Measurements from ENCODE around the gene KIF3B.
A peak's percentile ranks its signal among the peaks of the same experiment; 100 is the strongest.

The KIF3B gene

GRCh38 chr20:32277361-32278198 is at the start of gene KIF3B:
Gene KIF3B (plus strand): TSS chr20:32277651. CDS start chr20:32309778, 32,127 bp downstream.
- Histone ChIP-seq H3K9ac (ENCODE audit: insufficient read length, low read depth) (peak within 1 kb of the TSS; percentile 91), H3K4me1 (ENCODE audit: insufficient read depth, insufficient read length) (no peaks in the 10 kb centered on the region), H3K9me3 (ENCODE audit: insufficient read depth, low read length) (peaks cover 3% of the 10 kb centered on the region; the same call in 1 of the 2 replicates), H3K36me3 (ENCODE audit: insufficient read depth, insufficient read length, low read length) (peaks cover 8% of the 10 kb centered on the region), H3K27me3 (ENCODE audit: insufficient read depth, insufficient read length) (peaks cover 7% of the 10 kb centered on the region), H3K4me3 (ENCODE audit: insufficient read length, low read depth) (peak within 1 kb of the TSS; percentile 88)
- no peak for TF ChIP-seq ZNF274 (IDR thresholded peaks at IDR 0.05; ENCODE audit: low read depth, low read length)
- no peak for TF ChIP-seq YY1 (IDR thresholded peaks at IDR 0.05; ENCODE audit: insufficient read depth, insufficient read length)
- TF ChIP-seq SUZ12 (IDR thresholded peaks at IDR 0.05; ENCODE audit: extremely low read depth, insufficient read depth, insufficient read length) = no peak
- peak; percentile 57 for DNase-seq (ENCODE audit: low read depth, low spot score)

- H3K9ac ChIP-seq (ENCODE audit: insufficient read length, low read depth) = no peak overlapping the region
- H3K4me3 ChIP-seq (ENCODE audit: insufficient read length, low read depth) = no peak overlapping the region
- peaks cover 75% of the 10 kb centered on the region for H3K36me3 ChIP-seq (ENCODE audit: insufficient read depth, insufficient read length, low read length)
- TF ChIP-seq ZNF274 (IDR thresholded peaks at IDR 0.05; ENCODE audit: low read depth, low read length) (no peak), YY1 (IDR thresholded peaks at IDR 0.05; ENCODE audit: insufficient read depth, insufficient read length) (no peak), SUZ12 (IDR thresholded peaks at IDR 0.05; ENCODE audit: extremely low read depth, insufficient read depth, insufficient read length) (no peak)
- no peaks in the 10 kb centered on the region for H3K9me3 ChIP-seq (ENCODE audit: insufficient read depth, low read length)
- no peak for DNase-seq (ENCODE audit: low read depth, low spot score)
- H3K4me1 ChIP-seq (ENCODE audit: insufficient read depth, insufficient read length) = no peaks in the 10 kb centered on the region
- no peaks in the 10 kb centered on the region for H3K27me3 ChIP-seq (ENCODE audit: insufficient read depth, insufficient read length)
These were observed 49.4 kb upstream of the KIF3B start for GRCh38 chr20:32227744-32228688.

GRCh38 chr20:32229251-32229747 is 48.2 kb upstream of the KIF3B start:
- Histone ChIP-seq H3K4me3 (ENCODE audit: insufficient read length, low read depth) (no peak overlapping the region), H3K4me1 (ENCODE audit: insufficient read depth, insufficient read length) (no peaks in the 10 kb centered on the region), H3K27me3 (ENCODE audit: insufficient read depth, insufficient read length) (no peaks in the 10 kb centered on the region), H3K36me3 (ENCODE audit: insufficient read depth, insufficient read length, low read length) (peaks cover 78% of the 10 kb centered on the region), H3K9ac (ENCODE audit: insufficient read length, low read depth) (no peak overlapping the region), H3K9me3 (ENCODE audit: insufficient read depth, low read length) (no peaks in the 10 kb centered on the region)
- TF ChIP-seq ZNF274 (IDR thresholded peaks at IDR 0.05; ENCODE audit: low read depth, low read length) (no peak), SUZ12 (IDR thresholded peaks at IDR 0.05; ENCODE audit: extremely low read depth, insufficient read depth, insufficient read length) (no peak), YY1 (IDR thresholded peaks at IDR 0.05; ENCODE audit: insufficient read depth, insufficient read length) (no peak)
- DNase-seq (ENCODE audit: low read depth, low spot score) = no peak

GRCh38 chr20:32230707-32231106 is 46.7 kb upstream of the KIF3B start:
- Histone ChIP-seq H3K36me3 (ENCODE audit: insufficient read depth, insufficient read length, low read length) (peaks cover 82% of the 10 kb centered on the region), H3K9ac (ENCODE audit: insufficient read length, low read depth) (no peak overlapping the region), H3K27me3 (ENCODE audit: insufficient read depth, insufficient read length) (no peaks in the 10 kb centered on the region), H3K4me3 (ENCODE audit: insufficient read length, low read depth) (no peak overlapping the region), H3K9me3 (ENCODE audit: insufficient read depth, low read length) (no peaks in the 10 kb centered on the region), H3K4me1 (ENCODE audit: insufficient read depth, insufficient read length) (no peaks in the 10 kb centered on the region)
- DNase-seq (ENCODE audit: low read depth, low spot score) = no peak
- TF ChIP-seq SUZ12 (IDR thresholded peaks at IDR 0.05; ENCODE audit: extremely low read depth, insufficient read depth, insufficient read length) = no peak
- TF ChIP-seq YY1 (IDR thresholded peaks at IDR 0.05; ENCODE audit: insufficient read depth, insufficient read length) = no peak
- TF ChIP-seq ZNF274 (IDR thresholded peaks at IDR 0.05; ENCODE audit: low read depth, low read length) = no peak

- no peak overlapping the region for H3K4me3 ChIP-seq (ENCODE audit: insufficient read length, low read depth)
- TF ChIP-seq ZNF274 (IDR thresholded peaks at IDR 0.05; ENCODE audit: low read depth, low read length) (no peak), SUZ12 (IDR thresholded peaks at IDR 0.05; ENCODE audit: extremely low read depth, insufficient read depth, insufficient read length) (no peak), YY1 (IDR thresholded peaks at IDR 0.05; ENCODE audit: insufficient read depth, insufficient read length) (no peak)
- no peaks in the 10 kb centered on the region for H3K4me1 ChIP-seq (ENCODE audit: insufficient read depth, insufficient read length)
- H3K9ac ChIP-seq (ENCODE audit: insufficient read length, low read depth) = no peak overlapping the region
- no peaks in the 10 kb centered on the region for H3K27me3 ChIP-seq (ENCODE audit: insufficient read depth, insufficient read length)
- H3K9me3 ChIP-seq (ENCODE audit: insufficient read depth, low read length) = no peaks in the 10 kb centered on the region
- no peak for DNase-seq (ENCODE audit: low read depth, low spot score)
- H3K36me3 ChIP-seq (ENCODE audit: insufficient read depth, insufficient read length, low read length) = peaks cover 85% of the 10 kb centered on the region
These were observed 46.2 kb upstream of the KIF3B start for GRCh38 chr20:32231245-32231644.

- H3K9me3 ChIP-seq (ENCODE audit: insufficient read depth, low read length) = no peaks in the 10 kb centered on the region
- H3K36me3 ChIP-seq (ENCODE audit: insufficient read depth, insufficient read length, low read length) = peaks cover 88% of the 10 kb centered on the region
- no peaks in the 10 kb centered on the region for H3K4me1 ChIP-seq (ENCODE audit: insufficient read depth, insufficient read length)
- no peak for DNase-seq (ENCODE audit: low read depth, low spot score)
- TF ChIP-seq SUZ12 (IDR thresholded peaks at IDR 0.05; ENCODE audit: extremely low read depth, insufficient read depth, insufficient read length) = no peak
- TF ChIP-seq ZNF274 (IDR thresholded peaks at IDR 0.05; ENCODE audit: low read depth, low read length) = no peak
- TF ChIP-seq YY1 (IDR thresholded peaks at IDR 0.05; ENCODE audit: insufficient read depth, insufficient read length) = no peak
- H3K4me3 ChIP-seq (ENCODE audit: insufficient read length, low read depth) = no peak overlapping the region
- no peaks in the 10 kb centered on the region for H3K27me3 ChIP-seq (ENCODE audit: insufficient read depth, insufficient read length)
- no peak overlapping the region for H3K9ac ChIP-seq (ENCODE audit: insufficient read length, low read depth)
These were observed 45.6 kb upstream of the KIF3B start for GRCh38 chr20:32231847-32232246.

Measured in NT2/D1 (cell line).